A204.1 (cell line): ENCODE data around the gene FBN1.

Source experiments
- FAIRE-seq: peaks from 2 replicates; lab custom pipeline; 2012; peaks lifted over from hg19 to GRCh38; lab: Jason Lieb, UNC

Gene FBN1

GRCh38 chr15:48650931-48651330 is 5.4 kb upstream of the FBN1 start:
- no peak for FAIRE-seq

- no peak for FAIRE-seq
Observed at GRCh38 chr15:48647962-48648361, 2.5 kb upstream of the FBN1 start.

- no peak for FAIRE-seq
Observed at GRCh38 chr15:48646331-48646730, 822 bp upstream of the FBN1 start.

- FAIRE-seq, result no peak
Observed at GRCh38 chr15:48644827-48645557, 517 bp downstream of the FBN1 start.

GRCh38 chr15:48644467-48644826 is 1.1 kb downstream of the FBN1 start:
- FAIRE-seq, result no peak

GRCh38 chr15:48643776-48644466 is 1.6 kb downstream of the FBN1 start:
- no peak for FAIRE-seq

GRCh38 chr15:48643206-48643605 is 2.3 kb downstream of the FBN1 start:
- no peak for FAIRE-seq

GRCh38 chr15:48642795-48643194 is 2.7 kb downstream of the FBN1 start:
- FAIRE-seq, result no peak

GRCh38 chr15:48641416-48641815 is 4.1 kb downstream of the FBN1 start:
- no peak for FAIRE-seq

- FAIRE-seq, result no peak
Observed at GRCh38 chr15:48638963-48639362, 6.5 kb downstream of the FBN1 start.

GRCh38 chr15:48637639-48638038 is 7.9 kb downstream of the FBN1 start:
- FAIRE-seq, result no peak

- no peak for FAIRE-seq
Observed at GRCh38 chr15:48636511-48636910, 9.0 kb downstream of the FBN1 start.

- no peak for FAIRE-seq
Observed at GRCh38 chr15:48634893-48635292, 10.6 kb downstream of the FBN1 start.

- no peak for FAIRE-seq
Observed at GRCh38 chr15:48634096-48634495, 11.4 kb downstream of the FBN1 start.

- FAIRE-seq, result no peak
Observed at GRCh38 chr15:48632651-48633050, 12.9 kb downstream of the FBN1 start.

- no peak for FAIRE-seq
Observed at GRCh38 chr15:48631176-48631770, 14.2 kb downstream of the FBN1 start.

- no peak for FAIRE-seq
Observed at GRCh38 chr15:48630245-48630644, 15.3 kb downstream of the FBN1 start.

GRCh38 chr15:48628832-48629231 is 16.7 kb downstream of the FBN1 start:
- FAIRE-seq, result no peak

- FAIRE-seq, result no peak
Observed at GRCh38 chr15:48627260-48627940, 18.1 kb downstream of the FBN1 start.

GRCh38 chr15:48625126-48625525 is 20.4 kb downstream of the FBN1 start:
- no peak for FAIRE-seq

GRCh38 chr15:48624700-48625099 is 20.8 kb downstream of the FBN1 start:
- no peak for FAIRE-seq

GRCh38 chr15:48623456-48623855 is 22.1 kb downstream of the FBN1 start:
- no peak for FAIRE-seq

- no peak for FAIRE-seq
Observed at GRCh38 chr15:48622237-48622636, 23.3 kb downstream of the FBN1 start.
